ENCODE measurements around the gene CUL9.

CUL9 gene

GRCh38 chr6:43271103-43271815, 89.3 kb downstream of the CUL9 start (continued):
- TF ChIP-seq CSRNP3 (CRISPR knock-in tag; IDR thresholded peaks at IDR 0.05) (no peak), PATZ1 (CRISPR knock-in tag; IDR thresholded peaks at IDR 0.05; ENCODE audit: borderline replicate concordance) (no peak)

GRCh38 chr6:43271944-43272343, 89.9 kb downstream of the CUL9 start:
- TF ChIP-seq POU6F1 (CRISPR knock-in tag; IDR thresholded peaks at IDR 0.05; ENCODE audit: borderline replicate concordance, low read depth) (no peak), ZFP30 (CRISPR knock-in tag; IDR thresholded peaks at IDR 0.05) (no peak), ZC3H10 (CRISPR knock-in tag; IDR thresholded peaks at IDR 0.05) (no peak), ZNF565 (CRISPR knock-in tag; conservative IDR thresholded peaks at IDR 0.05; ENCODE audit: low read depth) (no peak), OSR1 (CRISPR knock-in tag; IDR thresholded peaks at IDR 0.05) (no peak), CREB5 (CRISPR knock-in tag; IDR thresholded peaks at IDR 0.05; ENCODE audit: low read depth) (no peak), ZNF70 (CRISPR knock-in tag; IDR thresholded peaks at IDR 0.05) (no peak), GLIS3 (CRISPR knock-in tag; IDR thresholded peaks at IDR 0.05) (no peak), PPARA (CRISPR knock-in tag; IDR thresholded peaks at IDR 0.05; ENCODE audit: borderline replicate concordance) (no peak), SNAI2 (CRISPR knock-in tag; IDR thresholded peaks at IDR 0.05) (no peak), PATZ1 (CRISPR knock-in tag; IDR thresholded peaks at IDR 0.05; ENCODE audit: borderline replicate concordance) (no peak), RARB (CRISPR knock-in tag; IDR thresholded peaks at IDR 0.05) (no peak), ESRRG (CRISPR knock-in tag; IDR thresholded peaks at IDR 0.05) (no peak), TSHZ2 (CRISPR knock-in tag; IDR thresholded peaks at IDR 0.05) (no peak), BACH2 (CRISPR knock-in tag; IDR thresholded peaks at IDR 0.05; ENCODE audit: borderline replicate concordance) (no peak), ZNF8 (CRISPR knock-in tag; IDR thresholded peaks at IDR 0.05) (no peak), ZFP3 (CRISPR knock-in tag; IDR thresholded peaks at IDR 0.05) (no peak), ARNTL (CRISPR knock-in tag; IDR thresholded peaks at IDR 0.05; ENCODE audit: borderline replicate concordance, low read depth) (no peak), ISL1 (CRISPR knock-in tag; IDR thresholded peaks at IDR 0.05) (no peak), TOX (CRISPR knock-in tag; IDR thresholded peaks at IDR 0.05; ENCODE audit: borderline replicate concordance) (no peak)

More at GRCh38 chr6:43271944-43272343, 89.9 kb downstream of the CUL9 start:
- ATAC-seq = no peak
